Measurements from ENCODE around the gene ADAMTS20.
"Not testable (repeated sequence)": the region's sequence is repeated elsewhere in the genome, so short reads cannot be mapped to it uniquely, and the experiment has no call there.

Gene ADAMTS20

GRCh38 chr12:43360001-43360400 is 192.0 kb downstream of the ADAMTS20 start:
- DNase-seq (ENCODE audit: low spot score) = not testable (repeated sequence)

GRCh38 chr12:43357141-43357540 is 194.9 kb downstream of the ADAMTS20 start:
- no peak for DNase-seq (ENCODE audit: low spot score)

GRCh38 chr12:43352001-43352400 is 200.0 kb downstream of the ADAMTS20 start:
- DNase-seq (ENCODE audit: low spot score) = no peak

- DNase-seq (ENCODE audit: low spot score) = peak; percentile 49
Observed at GRCh38 chr12:43349863-43350262, 202.1 kb downstream of the ADAMTS20 start.

GRCh38 chr12:43348221-43348620 is 203.8 kb downstream of the ADAMTS20 start:
- no peak for DNase-seq (ENCODE audit: low spot score)

- no peak for DNase-seq (ENCODE audit: low spot score)
Observed at GRCh38 chr12:43347026-43347425, 205.0 kb downstream of the ADAMTS20 start.

- no peak for DNase-seq (ENCODE audit: low spot score)
Observed at GRCh38 chr12:43345023-43345422, 207.0 kb downstream of the ADAMTS20 start.

GRCh38 chr12:43341785-43342313 is 210.2 kb downstream of the ADAMTS20 start:
- not testable (repeated sequence) for DNase-seq (ENCODE audit: low spot score)

- DNase-seq (ENCODE audit: low spot score) = peak; percentile 44
Observed at GRCh38 chr12:43338848-43339526, 213.0 kb downstream of the ADAMTS20 start.

GRCh38 chr12:43337571-43338444 is 214.2 kb downstream of the ADAMTS20 start:
- no peak for DNase-seq (ENCODE audit: low spot score)

- peak; percentile 51 for DNase-seq (ENCODE audit: low spot score)
Observed at GRCh38 chr12:43336962-43337555, 214.9 kb downstream of the ADAMTS20 start.

GRCh38 chr12:43333644-43334043 is 218.4 kb downstream of the ADAMTS20 start:
- DNase-seq (ENCODE audit: low spot score) = no peak

- DNase-seq (ENCODE audit: low spot score) = no peak
Observed at GRCh38 chr12:43332977-43333640, 218.9 kb downstream of the ADAMTS20 start.

- no peak for DNase-seq (ENCODE audit: low spot score)
Observed at GRCh38 chr12:43331935-43332334, 220.1 kb downstream of the ADAMTS20 start.

- DNase-seq (ENCODE audit: low spot score) = no peak
Observed at GRCh38 chr12:43329375-43329774, 222.6 kb downstream of the ADAMTS20 start.

- DNase-seq (ENCODE audit: low spot score) = no peak
Observed at GRCh38 chr12:43325786-43326185, 226.2 kb downstream of the ADAMTS20 start.

- no peak for DNase-seq (ENCODE audit: low spot score)
Observed at GRCh38 chr12:43320281-43320680, 231.7 kb downstream of the ADAMTS20 start.

GRCh38 chr12:43318021-43318420 is 234.0 kb downstream of the ADAMTS20 start:
- peak; percentile 7 for DNase-seq (ENCODE audit: low spot score)

GRCh38 chr12:43317156-43317555 is 234.8 kb downstream of the ADAMTS20 start:
- no peak for DNase-seq (ENCODE audit: low spot score)

- DNase-seq (ENCODE audit: low spot score) = no peak
Observed at GRCh38 chr12:43316520-43316919, 235.5 kb downstream of the ADAMTS20 start.

GRCh38 chr12:43315961-43316360 is 236.0 kb downstream of the ADAMTS20 start:
- DNase-seq (ENCODE audit: low spot score) = no peak

- no peak for DNase-seq (ENCODE audit: low spot score)
Observed at GRCh38 chr12:43312991-43313505, 239.0 kb downstream of the ADAMTS20 start.
